ENCODE data around the gene AKAP4. TPM values are rescaled to one million over a fixed set of nuclear protein-coding genes. Genes with fewer than 3 reads are reported as not detected.

The AKAP4 gene
- total RNA-seq, 1 donor from 2014 or later: not detected

DNA sequence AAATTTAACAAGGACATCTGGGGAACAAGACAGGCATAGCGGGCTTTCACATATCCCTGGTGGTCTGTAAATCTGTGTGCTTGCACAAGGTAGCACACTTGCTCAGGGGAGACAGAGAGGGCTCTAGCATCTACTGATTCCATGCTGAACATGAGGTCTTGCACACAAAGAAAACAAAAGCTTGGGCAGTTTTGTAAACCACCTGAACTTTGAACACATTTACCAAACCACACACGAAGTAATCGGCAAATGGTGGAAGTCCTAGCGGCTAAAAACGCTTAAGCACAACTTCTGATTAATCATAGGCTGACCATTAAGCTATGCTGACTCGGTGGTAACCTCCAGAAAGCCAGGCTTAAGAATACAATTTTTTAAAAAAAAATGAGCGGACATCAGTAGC lies 52.8 kb downstream of the AKAP4 start:
- Mint-ChIP-seq H3K36me3 (ENCODE audit: unreplicated experiment) (no peaks in the 10 kb centered on the region), H3K4me3 (ENCODE audit: unreplicated experiment) (no peak overlapping the region), H3K4me1 (ENCODE audit: low read depth, unreplicated experiment) (no peaks in the 10 kb centered on the region), H3K27me3 (ENCODE audit: unreplicated experiment) (no peaks in the 10 kb centered on the region), H3K9me3 (ENCODE audit: unreplicated experiment) (no peaks in the 10 kb centered on the region), H3K27ac (ENCODE audit: unreplicated experiment) (no peak overlapping the region)
- no peak for DNase-seq
- TF ChIP-seq, protein P1, sequence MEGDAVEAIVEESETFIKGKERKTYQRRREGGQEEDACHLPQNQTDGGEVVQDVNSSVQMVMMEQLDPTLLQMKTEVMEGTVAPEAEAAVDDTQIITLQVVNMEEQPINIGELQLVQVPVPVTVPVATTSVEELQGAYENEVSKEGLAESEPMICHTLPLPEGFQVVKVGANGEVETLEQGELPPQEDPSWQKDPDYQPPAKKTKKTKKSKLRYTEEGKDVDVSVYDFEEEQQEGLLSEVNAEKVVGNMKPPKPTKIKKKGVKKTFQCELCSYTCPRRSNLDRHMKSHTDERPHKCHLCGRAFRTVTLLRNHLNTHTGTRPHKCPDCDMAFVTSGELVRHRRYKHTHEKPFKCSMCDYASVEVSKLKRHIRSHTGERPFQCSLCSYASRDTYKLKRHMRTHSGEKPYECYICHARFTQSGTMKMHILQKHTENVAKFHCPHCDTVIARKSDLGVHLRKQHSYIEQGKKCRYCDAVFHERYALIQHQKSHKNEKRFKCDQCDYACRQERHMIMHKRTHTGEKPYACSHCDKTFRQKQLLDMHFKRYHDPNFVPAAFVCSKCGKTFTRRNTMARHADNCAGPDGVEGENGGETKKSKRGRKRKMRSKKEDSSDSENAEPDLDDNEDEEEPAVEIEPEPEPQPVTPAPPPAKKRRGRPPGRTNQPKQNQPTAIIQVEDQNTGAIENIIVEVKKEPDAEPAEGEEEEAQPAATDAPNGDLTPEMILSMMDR (IDR thresholded peaks at IDR 0.05; ENCODE audit: partially characterized antibody, unreplicated experiment): no peak

Other genes with a start within 250 kb of the AKAP4 start
- gene CCNB3, start 3.8 kb upstream of the AKAP4 start, total RNA-seq (ENCODE audit: unreplicated experiment): 0.66 TPM

Data from glutamatergic neuron (in vitro differentiated cells).